Heart right ventricle (tissue), 16 donors: ENCODE data around the gene MLLT3. TPM values are rescaled to one million over a fixed set of nuclear protein-coding genes. Genes with fewer than 3 reads are reported as not detected.

Experiments used
- ATAC-seq, 8 donors: fragments of 200-7000 bp; cut with Tn5 transposase; one replicate each; pipeline ENCODE4 v1.9.1; 2020; ENCODE audit warnings: mild to moderate bottlenecking in 8 of 8, moderate library complexity in 8 of 8, moderate number of reproducible peaks in 1 of 8
- DNase-seq, 2 donors: peaks; one replicate each; pipeline ENCODE4 v3.0.0-alpha.2; 2020
- H3K27ac ChIP-seq, 10 donors: fragments of 200-600 bp; sonication (generic) in 2 of 10; one replicate each; pipeline versions ENCODE4 v1.5.0 to v1.8.0; 2020 to 2022; ENCODE audit warnings: mild to moderate bottlenecking in 3 of 10
- H3K27me3 ChIP-seq, 7 donors: fragments of 200-600 bp; one replicate each; pipeline ENCODE4 v1.8.0; 2021 to 2022; ENCODE audit warnings: mild to moderate bottlenecking in 2 of 7
- H3K36me3 ChIP-seq, 9 donors: fragments of 200-600 bp; sonication (generic) in 1 of 9; one replicate each; pipeline versions ENCODE4 v1.5.0 to v1.8.0; 2020 to 2022; ENCODE audit warnings: mild to moderate bottlenecking in 2 of 9
- H3K4me1 ChIP-seq, 9 donors: fragments of 200-600 bp; sonication (generic) in 1 of 9; one replicate each; pipeline versions ENCODE4 v1.5.0 to v1.8.0; 2020 to 2022; ENCODE audit warnings: mild to moderate bottlenecking in 4 of 9
- H3K4me3 ChIP-seq, 10 donors: fragments of 200-600 bp; sonication (generic) in 2 of 10; one replicate each; pipeline versions ENCODE4 v1.5.0 to v1.8.0; 2020 to 2022; ENCODE audit warnings: mild to moderate bottlenecking in 7 of 10, moderate library complexity in 2 of 10
- H3K9me3 ChIP-seq, 11 donors: fragments of 200-600 bp in 10 of 11; sonication (generic) in 2 of 11; one replicate each; pipeline versions ENCODE4 v1.5.0 to v1.8.0; 2013 to 2022; ENCODE audit warnings: mild to moderate bottlenecking in 2 of 11, control low read depth in 1 of 11, moderate library complexity in 1 of 11
- WGBS, 2 donors: extraction: QIAGEN DNeasy Blood & Tissue Kit; methylation state at CpG; one replicate each; pipeline ENCODE4 v1.1.7; 2013; ENCODE audit warnings: inconsistent platforms in 1 of 2; 5-methylcytosine and 5-hydroxymethylcytosine counted together
- intact Hi-C, 10 donors: fragments of 100-400 bp; cut with DNase I; formaldehyde crosslinking; loops; one replicate each; pipeline versions ENCODE4 v1.11.1 to v1.14.2; 2022
- polyA plus RNA-seq, 2 donors: library from polyadenylated mRNA; stranded (reverse); fragments of 200-250 nt; gene quantifications; one replicate each; pipeline ENCODE4 v1.2.3, GENCODE V29; 2013
- total RNA-seq, 10 donors: library from RNA; stranded (reverse); fragmentation: NEBNext Ultra II Directional in 3 of 10; extraction: Animal tissue kit (Norgen Biotek cat#: 25700) in 3 of 10; gene quantifications; one replicate each; pipeline versions ENCODE4 v1.2.1 to v1.2.4, GENCODE V29; 2021 to 2023
- TF ChIP-seq, protein P1 (sequence below), 9 donors: fragments of 200-600 bp; sonication (generic) in 2 of 9; IDR thresholded peaks; one replicate each; pipeline versions ENCODE4 v1.5.0 to v1.8.0; 2021 to 2022; ENCODE audit warnings: antibody characterized with exemption in 9 of 9, mild to moderate bottlenecking in 5 of 9, moderate library complexity in 1 of 9
- donor health status: Arrhythmogenic right ventricular cardiomyopathy.
- donor health status: ischemic (EF 13 %, LVEDD 7.1; RV severe dilation, severe dysfunction).
- donor health status: healthy with polysubstance abuse.
- donor health status: DM: no; HTN: yes; CAD: no.
- donor health status: DM: no; HTN: no; CAD: no.
- donor health status: ischemic (EF 25% LVEDD 6.9; RV normal size, moderate dysfunction).
- donor health status: ischemic (EF 25% LVEDD 5.7; RV mildly dilated, moderate dysfunction).
- donor health status: healthy.
- donor health status: DM: yes; HTN: yes; CAD: no.
- donor health status: Ischemic cardiomyopathy.
- donor health status: ischemic (EF 35%, LVEDD 5.7; RV mildly dilated, moderate dysfunction).
- donor health status: nonischemic (EF 11% LVEDD 7.7; RV severe dilation, severe dysfunction).
- donor health status: DM: yes; HTN: yes; CAD: no.
- donor health status: PGD.
- donor health status: ischemic (EF 29% LVEDD 5.4; RV normal size, mild dysfunction).
- donor health status: nonischemic (EF 23%, LVEDD 6.1; RV moderate dilation, normal function).

The MLLT3 gene
- total and polyA plus RNA-seq, 12 donors: 4.3 to 22.7 (median 13.5) TPM

DNA sequence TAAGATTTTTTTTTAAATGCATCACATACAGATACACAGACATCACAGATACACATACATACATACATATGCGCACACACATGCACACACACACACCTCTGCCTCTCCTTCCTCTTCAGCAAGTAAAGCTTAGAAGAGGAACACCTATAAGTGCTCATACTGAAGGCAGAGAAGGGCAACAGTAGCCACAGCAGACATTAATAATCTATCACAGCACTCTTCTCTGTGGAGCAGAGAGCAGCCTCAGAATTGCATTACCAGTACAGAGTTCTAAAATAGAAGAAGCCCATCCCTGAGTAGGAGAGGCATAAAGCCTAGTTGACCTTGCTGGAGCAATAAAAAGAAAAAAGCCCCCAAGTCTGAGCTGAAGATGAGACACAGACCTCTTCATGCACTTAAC is 110.6 kb downstream of the MLLT3 start:
- 97 to 100% methylated on average over 1 of the region's 1 CpG for WGBS, 2 donors
- Histone ChIP-seq H3K36me3 (no peaks in the 10 kb centered on the region), H3K4me3 (no peak overlapping the region), H3K27me3 (no peaks in the 10 kb centered on the region), H3K4me1 (peaks cover 3 to 76% (median 33%) of the 10 kb centered on the region in 9 donors), H3K9me3 (no peaks in the 10 kb centered on the region), H3K27ac (peak overlapping the region in 4 of 10 donors; percentile 22 to 55 (median 39))
- DNase-seq: no peak
- ATAC-seq: peak in 1 of 8 donors; percentile 19
- TF ChIP-seq, protein P1, sequence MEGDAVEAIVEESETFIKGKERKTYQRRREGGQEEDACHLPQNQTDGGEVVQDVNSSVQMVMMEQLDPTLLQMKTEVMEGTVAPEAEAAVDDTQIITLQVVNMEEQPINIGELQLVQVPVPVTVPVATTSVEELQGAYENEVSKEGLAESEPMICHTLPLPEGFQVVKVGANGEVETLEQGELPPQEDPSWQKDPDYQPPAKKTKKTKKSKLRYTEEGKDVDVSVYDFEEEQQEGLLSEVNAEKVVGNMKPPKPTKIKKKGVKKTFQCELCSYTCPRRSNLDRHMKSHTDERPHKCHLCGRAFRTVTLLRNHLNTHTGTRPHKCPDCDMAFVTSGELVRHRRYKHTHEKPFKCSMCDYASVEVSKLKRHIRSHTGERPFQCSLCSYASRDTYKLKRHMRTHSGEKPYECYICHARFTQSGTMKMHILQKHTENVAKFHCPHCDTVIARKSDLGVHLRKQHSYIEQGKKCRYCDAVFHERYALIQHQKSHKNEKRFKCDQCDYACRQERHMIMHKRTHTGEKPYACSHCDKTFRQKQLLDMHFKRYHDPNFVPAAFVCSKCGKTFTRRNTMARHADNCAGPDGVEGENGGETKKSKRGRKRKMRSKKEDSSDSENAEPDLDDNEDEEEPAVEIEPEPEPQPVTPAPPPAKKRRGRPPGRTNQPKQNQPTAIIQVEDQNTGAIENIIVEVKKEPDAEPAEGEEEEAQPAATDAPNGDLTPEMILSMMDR (IDR thresholded peaks at IDR 0.05): no peak
- intact Hi-C loops: loop anchor here in 1 of 10 donors (5.0 to 10.0 kb wide), 2 partner anchors 34 to 103 kb away; no protein-coding TSS in a partner anchor

DNA sequence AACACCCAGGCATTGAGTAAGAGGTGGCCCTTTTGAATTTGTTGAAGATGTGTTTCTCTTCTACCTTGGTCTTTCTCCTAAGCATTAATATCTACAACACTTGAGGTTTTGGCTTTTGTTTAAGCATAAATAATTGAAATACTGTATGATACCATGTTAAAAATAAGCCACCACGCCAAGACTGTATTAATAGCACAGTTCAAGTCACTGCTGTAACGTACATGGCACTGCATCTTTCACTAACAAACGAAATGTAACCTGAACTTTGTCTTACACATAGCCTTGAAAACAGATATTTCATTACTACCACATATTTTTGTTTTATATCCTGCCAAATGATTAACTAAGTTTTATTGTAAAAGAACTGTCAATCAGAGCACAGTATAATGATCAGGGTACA is 112.8 kb downstream of the MLLT3 start:
- Histone ChIP-seq H3K27me3 (no peaks in the 10 kb centered on the region), H3K4me3 (no peak overlapping the region), H3K36me3 (no peaks in the 10 kb centered on the region), H3K4me1 (peaks cover 3 to 64% (median 35%) of the 10 kb centered on the region in 9 donors), H3K9me3 (no peaks in the 10 kb centered on the region), H3K27ac (peak overlapping the region in 2 of 10 donors; percentile 17 to 37)
- ATAC-seq (peak in 2 of 8 donors; percentile 34 to 65), DNase-seq (no peak)
- TF ChIP-seq, protein P1 (IDR thresholded peaks at IDR 0.05): no peak
- 28 to 69% methylated on average over 3 of the region's 3 CpGs for WGBS, 2 donors
- intact Hi-C loops: no loop called here

DNA sequence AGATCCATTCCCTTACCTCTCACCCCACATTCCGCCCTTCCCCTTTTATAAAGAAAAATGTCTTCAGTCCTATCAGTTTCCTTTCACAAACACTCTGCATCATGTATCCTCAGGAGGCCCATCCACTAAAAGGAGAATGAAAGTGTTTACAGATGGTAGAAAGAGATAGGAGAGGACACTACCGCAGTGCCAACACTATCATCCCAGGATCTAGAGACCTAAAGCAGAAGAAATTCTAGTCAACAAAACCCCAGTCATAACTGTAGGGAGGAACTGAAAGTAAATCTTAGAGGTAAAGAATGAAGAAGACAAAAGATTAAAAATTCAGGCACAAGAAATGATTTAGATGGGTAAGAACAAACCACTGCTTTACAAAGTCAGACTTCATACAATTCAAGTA is 114.1 kb downstream of the MLLT3 start:
- Histone ChIP-seq H3K9me3 (peaks cover 0 to 3% (median 0%) of the 10 kb centered on the region in 11 donors), H3K27me3 (no peaks in the 10 kb centered on the region), H3K4me1 (peaks cover 3 to 54% (median 27%) of the 10 kb centered on the region in 9 donors), H3K27ac (no peak overlapping the region), H3K36me3 (no peaks in the 10 kb centered on the region), H3K4me3 (no peak overlapping the region)
- 66 to 82% methylated on average over 2 of the region's 2 CpGs for WGBS, 2 donors
- TF ChIP-seq, protein P1 (IDR thresholded peaks at IDR 0.05): no peak
- ATAC-seq (no peak), DNase-seq (no peak)
- intact Hi-C loops: no loop called here

DNA sequence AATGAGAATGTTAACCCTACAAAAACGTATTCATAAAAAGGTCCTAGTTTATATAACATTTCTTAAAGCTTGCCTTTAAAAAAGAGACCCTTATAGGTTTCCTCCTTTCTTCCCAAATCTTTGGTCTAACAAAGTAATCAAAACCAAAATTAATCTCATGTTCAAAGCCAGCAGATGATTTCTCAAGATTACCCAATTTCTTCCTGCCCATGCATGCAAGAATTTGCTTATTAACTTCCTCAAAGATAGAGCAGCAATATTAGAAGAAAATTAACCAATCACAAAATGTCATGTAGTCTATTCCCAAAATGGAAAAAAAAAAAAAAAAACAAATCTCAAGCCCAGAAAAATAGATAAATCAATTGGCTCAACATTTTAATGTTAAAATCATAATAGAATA is 114.9 kb downstream of the MLLT3 start:
- no peaks in the 10 kb centered on the region for H3K27me3 ChIP-seq
- TF ChIP-seq, protein P1 (IDR thresholded peaks at IDR 0.05): no peak
- 2 to 47% methylated on average over 1 of the region's 1 CpG for WGBS, 2 donors
- intact Hi-C loops: no loop called here
- no peak overlapping the region for H3K27ac ChIP-seq
- no peaks in the 10 kb centered on the region for H3K36me3 ChIP-seq
- H3K4me3 ChIP-seq: no peak overlapping the region
- H3K4me1 ChIP-seq: peaks cover 3 to 46% (median 20%) of the 10 kb centered on the region in 9 donors
- peaks cover 0 to 5% (median 0%) of the 10 kb centered on the region in 11 donors for H3K9me3 ChIP-seq
- ATAC-seq (no peak), DNase-seq (no peak)
